GM21515 (cell line): ENCODE data around the gene IGFLR1.
"Not testable (repeated sequence)": the region's sequence is repeated elsewhere in the genome, so short reads cannot be mapped to it uniquely, and the experiment has no call there.

Experiments
- ATAC-seq: cut with Tn5 transposase; IDR thresholded peaks from one replicate; pipeline ENCODE4 v1.9.1; 2021; ENCODE audit not compliant: unreplicated experiment

IGFLR1 gene

DNA sequence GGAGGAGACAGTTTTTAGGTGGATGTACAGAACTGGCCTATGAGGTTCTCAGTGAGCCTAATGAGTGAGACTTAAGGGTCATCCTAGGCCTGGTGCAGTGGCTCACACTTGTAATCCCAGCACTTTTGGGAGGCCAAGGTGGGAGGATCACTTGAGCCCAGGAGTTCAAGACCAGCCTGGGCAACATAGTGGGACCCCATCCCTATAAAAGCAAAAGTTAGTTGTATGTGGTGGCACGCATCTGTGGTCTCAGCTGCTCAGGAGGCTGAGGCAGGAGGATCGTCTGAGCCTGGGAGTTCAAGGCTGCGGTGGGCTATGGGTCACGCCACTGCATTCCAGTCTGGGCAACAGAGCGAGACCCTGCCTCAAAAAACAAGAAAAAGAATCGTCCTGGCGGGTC lies 18.1 kb downstream of the IGFLR1 start:
- ATAC-seq, result not testable (repeated sequence)

DNA sequence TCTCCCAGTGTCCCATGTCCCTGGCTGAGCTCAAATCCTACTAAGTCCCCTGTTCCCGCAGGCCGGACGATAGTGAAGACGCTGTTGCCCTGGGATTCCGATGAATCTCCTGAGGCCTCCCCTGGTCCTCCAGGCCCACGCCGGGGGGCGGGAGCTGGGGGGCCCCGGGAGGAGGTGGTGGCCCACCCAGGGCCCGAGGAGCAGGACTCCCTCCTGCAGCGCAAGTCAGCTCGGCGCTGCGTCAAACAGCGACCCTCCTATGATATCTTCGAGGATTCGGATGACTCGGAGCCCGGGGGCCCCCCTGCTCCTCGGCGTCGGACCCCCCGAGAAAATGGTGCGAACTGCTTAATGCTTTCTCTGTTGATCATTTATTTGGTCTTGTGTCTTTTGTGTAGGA lies 18.6 kb downstream of the IGFLR1 start:
- no peak for ATAC-seq

DNA sequence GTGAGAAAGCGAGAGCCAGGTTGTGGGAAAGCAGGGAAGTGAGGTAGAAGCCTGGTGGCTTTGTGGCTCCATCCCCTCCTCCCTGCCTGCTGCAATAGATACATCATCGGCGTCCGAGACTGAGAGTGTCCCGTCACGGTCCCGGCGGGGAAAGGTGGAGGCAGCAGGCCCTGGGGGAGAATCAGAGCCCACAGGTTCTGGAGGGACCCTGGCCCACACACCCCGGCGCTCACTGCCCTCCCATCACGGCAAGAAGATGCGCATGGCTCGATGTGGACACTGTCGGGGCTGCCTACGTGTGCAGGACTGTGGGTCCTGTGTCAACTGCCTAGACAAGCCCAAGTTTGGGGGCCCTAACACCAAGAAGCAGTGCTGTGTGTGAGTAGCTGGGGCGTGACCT lies 19.4 kb downstream of the IGFLR1 start:
- no peak for ATAC-seq

DNA sequence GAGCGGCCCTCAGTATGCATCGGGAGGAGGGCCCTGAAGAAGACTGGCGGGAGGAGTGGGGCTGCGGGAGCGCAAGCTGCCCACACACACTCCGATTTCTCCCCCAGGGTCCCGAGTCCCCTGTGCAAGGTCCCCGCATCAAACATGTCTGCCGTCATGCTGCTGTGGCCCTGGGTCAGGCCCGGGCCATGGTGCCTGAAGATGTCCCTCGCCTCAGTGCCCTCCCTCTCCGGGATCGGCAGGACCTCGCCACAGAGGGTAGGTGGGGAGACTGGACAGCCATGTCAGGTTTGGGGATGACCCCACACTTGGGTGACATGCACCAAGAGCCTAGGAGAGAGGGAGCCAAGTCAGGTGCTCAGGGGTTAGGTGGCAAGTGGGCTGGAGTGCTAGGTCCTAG lies 19.8 kb downstream of the IGFLR1 start:
- ATAC-seq, result no peak

DNA sequence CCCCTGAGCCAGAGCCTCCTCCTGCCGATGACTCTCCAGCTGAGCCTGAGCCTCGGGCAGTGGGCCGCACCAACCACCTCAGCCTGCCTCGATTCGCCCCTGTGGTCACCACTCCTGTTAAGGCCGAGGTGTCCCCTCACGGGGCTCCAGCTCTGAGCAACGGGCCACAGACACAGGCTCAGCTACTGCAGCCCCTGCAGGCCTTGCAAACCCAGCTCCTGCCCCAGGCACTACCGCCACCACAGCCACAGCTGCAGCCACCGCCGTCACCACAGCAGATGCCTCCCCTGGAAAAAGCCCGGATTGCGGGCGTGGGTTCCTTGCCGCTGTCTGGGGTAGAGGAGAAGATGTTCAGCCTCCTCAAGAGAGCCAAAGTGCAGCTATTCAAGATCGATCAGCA lies 20.9 kb downstream of the IGFLR1 start:
- ATAC-seq, result no peak

DNA sequence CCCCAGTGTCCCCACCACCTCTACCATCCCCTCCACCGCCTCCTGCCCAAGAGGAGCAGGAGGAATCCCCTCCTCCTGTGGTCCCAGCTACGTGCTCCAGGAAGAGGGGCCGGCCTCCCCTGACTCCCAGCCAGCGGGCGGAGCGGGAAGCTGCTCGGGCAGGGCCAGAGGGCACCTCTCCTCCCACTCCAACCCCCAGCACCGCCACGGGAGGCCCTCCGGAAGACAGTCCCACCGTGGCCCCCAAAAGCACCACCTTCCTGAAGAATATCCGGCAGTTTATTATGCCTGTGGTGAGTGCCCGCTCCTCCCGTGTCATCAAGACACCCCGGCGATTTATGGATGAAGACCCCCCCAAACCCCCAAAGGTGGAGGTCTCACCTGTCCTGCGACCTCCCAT lies 21.6 kb downstream of the IGFLR1 start:
- ATAC-seq, result no peak

DNA sequence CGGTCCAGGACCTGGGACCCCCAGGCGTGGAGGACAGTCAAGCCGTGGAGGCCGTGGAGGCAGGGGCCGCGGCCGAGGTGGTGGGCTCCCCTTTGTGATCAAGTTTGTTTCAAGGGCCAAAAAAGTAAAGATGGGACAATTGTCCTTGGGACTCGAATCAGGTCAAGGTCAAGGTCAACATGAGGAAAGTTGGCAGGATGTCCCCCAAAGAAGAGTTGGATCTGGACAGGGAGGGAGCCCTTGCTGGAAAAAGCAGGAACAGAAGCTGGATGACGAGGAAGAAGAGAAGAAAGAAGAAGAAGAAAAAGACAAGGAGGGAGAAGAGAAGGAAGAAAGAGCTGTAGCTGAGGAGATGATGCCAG lies 22.1 kb downstream of the IGFLR1 start:
- no peak for ATAC-seq

DNA sequence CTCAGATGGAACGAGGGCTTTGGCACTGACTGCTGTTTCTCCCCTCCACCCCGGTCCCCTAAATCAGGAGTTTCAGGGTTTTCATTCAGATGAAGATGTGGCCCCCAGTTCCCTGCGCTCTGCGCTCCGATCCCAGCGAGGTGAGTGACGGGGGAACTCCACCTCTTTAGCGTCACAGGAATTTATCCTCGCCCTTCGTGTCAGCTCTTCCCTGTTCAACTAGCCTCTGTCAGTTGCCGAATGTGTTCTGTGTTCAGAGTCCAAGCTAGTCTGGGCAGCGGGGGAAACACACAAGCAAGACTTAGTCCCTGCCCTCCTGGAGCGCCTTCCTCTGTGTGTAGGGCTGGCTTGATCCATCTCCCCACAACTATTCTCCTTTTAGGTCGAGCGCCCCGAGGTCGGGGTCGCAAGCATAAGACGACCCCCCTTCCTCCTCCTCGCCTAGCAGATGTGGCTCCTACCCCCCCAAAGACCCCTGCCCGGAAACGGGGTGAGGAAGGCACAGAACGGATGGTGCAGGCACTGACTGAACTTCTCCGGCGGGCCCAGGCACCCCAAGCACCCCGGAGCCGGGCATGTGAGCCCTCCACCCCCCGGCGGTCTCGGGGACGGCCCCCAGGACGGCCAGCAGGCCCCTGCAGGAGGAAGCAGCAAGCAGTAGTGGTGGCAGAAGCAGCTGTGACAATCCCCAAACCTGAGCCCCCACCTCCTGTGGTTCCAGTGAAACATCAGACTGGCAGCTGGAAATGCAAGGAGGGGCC lies 22.7 kb downstream of the IGFLR1 start:
- ATAC-seq, result no peak

DNA sequence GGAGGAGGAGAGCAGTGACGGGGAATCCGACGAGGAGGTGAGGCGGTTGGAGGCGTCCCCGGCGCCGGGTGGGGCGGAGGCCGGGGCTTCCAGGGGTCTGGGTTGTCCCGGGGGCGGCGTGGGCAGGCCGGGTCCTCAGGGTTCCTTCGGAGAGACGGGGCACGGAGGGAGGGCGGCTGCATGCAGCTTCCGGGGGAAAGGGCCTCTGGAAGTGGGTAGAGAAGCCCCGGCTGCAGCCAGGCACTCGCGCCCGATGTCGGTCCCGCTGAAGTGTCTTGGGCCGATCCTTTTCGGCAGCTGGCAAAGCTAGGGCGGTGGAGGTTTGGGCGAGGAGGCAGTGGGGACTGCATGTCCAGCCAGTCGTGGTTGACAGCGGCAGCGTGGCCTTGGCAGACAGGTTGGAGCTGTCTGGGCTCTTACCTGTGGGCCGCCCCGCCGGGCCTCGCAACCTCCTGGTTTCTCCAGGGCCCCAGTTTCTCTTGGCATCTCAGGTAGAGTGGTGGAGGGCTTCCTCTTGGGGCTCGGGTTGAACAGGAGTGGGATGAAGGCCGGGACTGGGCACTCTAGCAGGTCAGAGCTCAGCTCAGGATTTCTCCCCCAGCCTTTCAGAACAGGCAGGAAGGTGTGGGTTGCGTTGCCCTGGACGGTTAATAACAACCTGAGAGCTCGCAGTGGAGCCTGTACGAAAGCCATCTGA lies 23.8 kb downstream of the IGFLR1 start:
- ATAC-seq, result no peak

DNA sequence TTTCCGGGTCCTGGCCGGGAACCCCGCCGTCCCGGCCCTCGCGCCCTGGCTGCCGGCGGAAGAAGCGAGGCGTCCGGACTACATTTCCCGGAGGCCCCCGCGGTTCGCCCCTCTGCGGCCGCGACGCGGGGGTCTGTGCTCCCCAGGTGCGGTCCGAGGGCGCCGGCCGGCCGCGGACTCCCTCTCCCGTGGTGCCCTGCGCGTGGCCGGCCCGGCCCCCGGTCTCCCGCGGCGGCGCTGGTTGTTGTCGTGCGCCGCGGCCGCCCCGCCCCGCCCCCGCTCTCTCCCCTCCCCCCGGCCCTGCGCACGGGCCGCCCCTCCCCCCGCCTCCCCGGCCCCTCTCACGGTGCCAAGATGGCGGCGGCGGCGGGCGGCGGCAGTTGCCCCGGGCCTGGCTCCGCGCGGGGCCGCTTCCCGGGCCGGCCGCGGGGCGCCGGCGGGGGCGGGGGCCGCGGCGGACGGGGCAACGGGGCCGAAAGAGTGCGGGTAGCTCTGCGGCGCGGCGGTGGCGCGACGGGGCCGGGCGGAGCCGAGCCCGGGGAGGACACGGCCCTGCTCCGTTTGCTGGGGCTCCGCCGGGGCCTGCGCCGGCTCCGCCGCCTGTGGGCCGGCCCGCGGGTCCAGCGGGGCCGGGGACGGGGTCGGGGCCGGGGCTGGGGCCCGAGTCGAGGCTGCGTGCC lies 24.4 kb downstream of the IGFLR1 start, which contains the start of gene KMT2B:
Gene KMT2B (plus strand): TSS at position 339 of the 680 bp plus-strand sequence. CDS start 16 bp downstream, at position 355.
- ATAC-seq, result peak; percentile 47

DNA sequence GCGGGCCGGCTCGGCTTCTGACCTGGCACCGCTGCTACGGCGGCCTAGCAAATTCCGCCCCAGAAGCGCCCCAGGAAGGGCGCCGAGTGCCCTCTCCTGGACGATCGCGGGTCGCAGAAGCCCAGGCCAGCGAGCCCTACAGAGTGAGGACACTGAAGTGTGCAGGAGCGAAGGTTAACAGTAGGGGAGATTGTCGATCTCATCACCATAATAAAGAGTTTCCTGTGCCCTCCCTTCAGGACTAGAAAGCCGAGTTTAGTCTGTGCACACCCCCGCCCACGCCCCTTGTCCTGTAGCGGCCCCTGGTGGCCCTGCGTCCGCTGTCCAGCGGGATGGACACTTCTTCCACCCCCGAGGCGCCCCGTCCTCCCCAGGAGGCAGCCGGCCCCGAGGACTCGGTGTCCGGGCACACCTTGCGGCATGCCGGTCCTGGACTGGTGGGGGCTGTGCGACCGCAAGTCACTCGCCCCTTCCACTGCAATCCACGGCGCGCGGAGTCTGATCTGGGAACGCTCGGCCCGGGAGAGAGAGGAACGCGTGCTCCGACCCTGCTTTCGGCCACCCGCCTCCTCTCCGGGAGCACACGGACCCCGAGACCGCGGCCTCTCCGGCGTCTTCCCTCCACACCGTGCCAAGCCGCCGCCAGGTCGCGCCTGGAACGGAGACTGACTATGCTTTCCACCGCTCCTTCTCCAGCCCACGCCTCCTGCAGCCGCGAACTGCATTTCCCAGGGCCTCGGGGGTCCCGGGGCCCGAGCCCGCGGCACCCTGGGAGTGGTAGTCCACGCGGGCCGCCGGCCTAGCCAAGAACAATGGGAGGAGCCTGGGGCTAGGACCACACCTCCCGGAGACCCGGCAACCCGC lies 25.2 kb downstream of the IGFLR1 start:
- peak; percentile 52 for ATAC-seq

DNA sequence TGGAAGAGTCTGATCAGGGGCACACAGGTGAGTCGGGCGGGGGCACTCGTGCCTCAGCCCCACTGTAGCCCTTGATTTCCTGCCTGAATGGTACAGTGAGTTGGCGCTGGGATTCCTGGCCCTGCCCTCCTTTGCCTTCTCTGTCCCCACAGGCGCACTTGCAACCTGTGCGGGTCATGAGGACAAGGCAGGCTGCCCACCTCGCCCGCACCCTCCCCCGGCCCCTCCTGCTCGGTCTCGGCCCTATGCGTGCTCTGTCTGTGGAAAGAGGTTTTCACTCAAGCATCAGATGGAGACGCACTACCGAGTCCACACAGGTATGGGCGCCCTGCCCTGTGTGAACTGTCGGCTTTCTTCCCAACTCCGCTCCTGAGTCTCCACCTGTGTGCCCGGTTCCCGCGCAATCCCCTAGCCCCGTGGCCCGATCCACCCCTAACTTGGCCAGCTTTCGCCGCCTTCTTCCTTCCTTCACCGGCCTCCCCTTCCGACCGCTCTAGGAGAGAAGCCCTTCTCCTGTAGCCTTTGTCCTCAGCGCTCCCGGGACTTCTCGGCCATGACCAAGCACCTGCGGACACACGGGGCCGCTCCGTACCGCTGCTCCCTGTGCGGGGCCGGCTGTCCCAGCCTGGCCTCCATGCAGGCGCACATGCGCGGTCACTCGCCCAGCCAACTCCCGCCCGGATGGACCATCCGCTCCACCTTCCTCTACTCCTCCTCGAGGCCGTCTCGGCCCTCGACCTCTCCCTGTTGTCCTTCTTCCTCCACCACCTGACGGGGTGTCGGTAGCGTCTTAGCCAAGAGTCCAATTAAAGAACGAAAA lies 26.1 kb downstream of the IGFLR1 start:
- peak; percentile 0 for ATAC-seq

DNA sequence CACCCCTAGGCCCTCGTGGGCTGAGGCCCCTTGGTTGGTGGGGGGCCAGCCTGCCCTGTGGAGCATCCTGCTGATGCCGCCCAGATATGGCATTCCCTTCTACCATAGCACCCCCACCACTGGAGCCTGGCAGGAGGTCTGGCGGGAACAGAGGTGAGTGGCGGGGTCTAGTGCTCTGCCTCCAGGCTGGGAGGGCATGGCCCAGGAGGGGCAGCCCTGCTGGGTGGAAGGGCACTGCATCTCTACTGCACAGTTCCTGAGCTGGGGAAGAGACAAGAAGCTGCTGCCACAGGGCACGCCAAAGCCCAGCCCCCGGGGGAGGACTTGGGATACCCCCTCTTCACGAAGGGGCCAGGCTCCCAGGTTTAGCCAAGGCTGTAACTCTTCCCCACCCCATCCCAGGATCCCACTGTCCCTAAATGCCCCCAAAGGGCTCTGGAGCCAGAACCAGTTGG lies 26.9 kb downstream of the IGFLR1 start:
- ATAC-seq, result no peak

DNA sequence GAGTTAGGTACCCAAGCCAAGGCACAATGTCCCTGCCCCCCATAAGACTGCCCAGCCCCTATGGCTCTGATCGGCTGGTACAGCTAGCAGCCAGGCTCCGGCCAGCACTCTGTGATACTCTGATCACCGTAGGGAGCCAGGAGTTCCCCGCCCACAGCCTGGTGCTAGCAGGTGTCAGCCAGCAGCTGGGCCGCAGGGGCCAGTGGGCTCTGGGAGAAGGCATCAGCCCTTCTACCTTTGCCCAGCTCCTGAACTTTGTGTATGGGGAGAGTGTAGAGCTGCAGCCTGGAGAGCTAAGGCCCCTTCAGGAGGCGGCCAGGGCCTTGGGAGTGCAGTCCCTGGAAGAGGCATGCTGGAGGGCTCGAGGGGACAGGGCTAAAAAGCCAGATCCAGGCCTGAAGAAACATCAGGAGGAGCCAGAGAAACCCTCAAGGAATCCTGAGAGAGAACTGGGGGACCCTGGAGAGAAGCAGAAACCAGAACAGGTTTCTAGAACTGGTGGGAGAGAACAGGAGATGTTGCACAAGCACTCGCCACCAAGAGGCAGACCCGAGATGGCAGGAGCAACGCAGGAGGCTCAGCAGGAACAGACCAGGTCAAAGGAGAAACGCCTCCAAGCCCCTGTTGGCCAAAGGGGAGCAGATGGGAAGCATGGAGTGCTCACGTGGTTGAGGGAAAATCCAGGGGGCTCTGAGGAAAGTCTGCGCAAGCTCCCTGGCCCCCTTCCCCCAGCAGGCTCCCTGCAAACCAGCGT lies 27.5 kb downstream of the IGFLR1 start:
- no peak for ATAC-seq

DNA sequence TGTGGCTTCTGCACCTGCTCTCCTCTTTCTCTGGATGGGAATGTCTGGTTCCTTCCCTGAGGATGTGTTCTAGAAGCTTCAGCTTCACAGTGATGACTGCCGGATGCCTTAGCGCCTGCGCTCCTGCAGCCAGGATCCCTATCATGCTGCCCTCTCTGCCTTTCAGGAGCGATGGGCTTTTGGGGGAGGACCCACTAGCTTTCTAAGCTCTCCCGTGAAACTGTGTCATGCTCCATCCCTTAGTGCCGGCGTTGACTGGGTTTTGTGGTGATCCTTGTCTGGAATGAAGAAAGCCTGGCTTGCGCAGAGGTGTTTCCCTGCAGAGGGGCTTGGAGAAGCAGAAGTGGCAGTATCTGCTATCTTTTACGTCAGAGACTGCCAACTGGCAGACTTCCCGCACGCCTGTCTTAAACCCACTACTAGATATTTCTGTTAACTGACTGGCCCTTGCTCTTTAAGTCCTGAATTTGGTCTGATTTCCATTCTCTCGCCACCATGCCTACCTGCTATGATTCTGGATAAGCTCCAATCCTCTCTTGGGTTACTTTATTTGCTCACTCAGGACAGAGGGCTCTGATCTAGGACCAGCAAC lies 28.3 kb downstream of the IGFLR1 start:
- no peak for ATAC-seq

DNA sequence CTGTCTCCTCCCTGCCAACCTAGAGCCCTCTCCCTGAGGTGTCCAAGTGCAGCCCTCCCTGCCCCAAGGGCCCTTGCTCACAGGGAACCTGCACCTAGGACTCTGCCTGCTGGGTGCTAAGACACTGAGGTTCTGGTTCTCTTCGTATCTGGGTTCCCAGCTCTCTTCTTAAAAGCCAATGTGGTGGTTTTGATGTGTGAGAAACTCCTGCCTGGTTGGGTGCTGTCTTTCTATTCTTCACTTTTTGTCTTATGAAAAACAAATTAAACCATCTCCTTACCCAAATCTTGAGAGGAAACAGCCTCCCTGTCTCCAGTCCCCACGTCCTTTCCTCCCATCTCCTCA lies 28.8 kb downstream of the IGFLR1 start:
- no peak for ATAC-seq

DNA sequence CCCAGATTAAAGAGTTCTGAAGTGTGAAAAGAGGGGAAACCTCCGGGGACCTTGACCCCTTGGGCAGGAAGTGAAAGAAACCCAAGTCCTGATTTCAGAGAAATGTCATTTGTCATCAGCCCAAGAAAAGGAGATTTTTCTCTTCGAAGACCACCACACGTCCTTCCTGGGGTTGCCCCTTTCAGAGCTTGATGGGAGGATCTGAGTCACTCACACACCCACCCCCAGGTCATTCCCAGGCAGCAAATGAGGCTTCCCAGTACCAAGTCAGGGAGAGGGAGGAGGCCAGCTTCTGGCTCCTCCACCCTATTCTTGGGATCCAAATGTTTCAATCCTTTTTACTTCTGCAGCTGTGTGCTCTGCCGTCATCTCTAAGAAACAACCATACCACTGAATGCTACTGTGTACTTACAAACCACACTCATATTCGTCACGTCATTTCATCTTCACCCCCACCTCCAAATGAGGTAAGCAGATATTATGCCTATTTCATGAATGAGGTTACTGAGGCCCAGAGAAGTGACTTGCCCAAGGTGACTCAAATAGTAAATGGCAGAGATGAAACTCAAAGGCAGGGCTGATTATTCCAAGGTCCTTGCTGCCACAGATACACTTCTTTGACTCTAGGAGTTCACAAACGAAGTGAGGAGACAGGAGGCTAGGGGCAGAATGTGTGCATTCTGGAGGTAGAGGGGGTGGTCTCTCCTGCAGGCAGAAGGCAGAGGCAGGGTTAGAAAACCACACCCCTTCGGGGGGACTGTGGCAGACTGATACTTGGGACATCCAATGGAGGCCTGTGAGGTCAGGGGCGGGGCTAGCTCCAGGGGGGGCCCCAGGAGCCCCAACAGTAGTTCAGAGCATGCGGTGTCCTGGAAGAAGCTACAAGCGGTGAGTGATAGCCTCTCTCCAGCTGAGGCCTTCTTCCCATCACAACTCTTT lies 29.4 kb downstream of the IGFLR1 start:
- peak; percentile 19 for ATAC-seq
